GM12878 (cell line): ENCODE results near the gene GCK. TPM values are rescaled to one million over a fixed set of nuclear protein-coding genes. Genes with fewer than 3 reads are reported as not detected.

Experiments
- ATAC-seq: fragments of 200-7000 bp; cut with Tn5 transposase; 3 replicates; pipeline ENCODE4 v1.9.1; 2020; ENCODE audit warnings: mild to moderate bottlenecking, moderate library complexity
- BruUV-seq: library from RNA; stranded (reverse); fragments of 400-500 nt; replicated peaks from 2 replicates; lab custom pipeline; 2021; lab: Mats Ljungman, UMichigan
- CTCF ChIA-PET: fragments of 300-600 bp; sonication (Branson Sonifier 250); formaldehyde crosslinking; extraction: SDS; loops from one replicate; lab custom pipeline; 2021; ENCODE audit warnings: inconsistent platforms; lab: Yijun Ruan, JAX
- POLR2A ChIA-PET: fragments of 350-600 bp; formaldehyde crosslinking; extraction: SDS; loops from one replicate; lab custom pipeline; 2021; ENCODE audit warnings: inconsistent platforms; lab: Charles Lee
- RAD21 ChIA-PET: fragments of 300-600 bp; sonication (Branson Sonifier 250); formaldehyde crosslinking; loops from one replicate; lab custom pipeline; 2023; ENCODE audit warnings: antibody characterized with exemption; ENCODE audit not compliant: unreplicated experiment; lab: Charles Lee
- SMC1A ChIA-PET: fragments of 300-600 bp; sonication (Branson Sonifier 250); formaldehyde crosslinking; loops from one replicate; lab custom pipeline; 2023; ENCODE audit not compliant: unreplicated experiment, uncharacterized antibody; lab: Charles Lee
- DNase-seq: peaks from one replicate; pipeline ENCODE4 v3.0.0-alpha.2; 2011; ENCODE audit warnings: low read depth, low spot score
- FAIRE-seq: peaks from 3 replicates; lab custom pipeline; 2011; peaks lifted over from hg19 to GRCh38; lab: Jason Lieb, UNC
- H2AFZ ChIP-seq: 2 replicates; pipeline ENCODE4 v1.6.0; 2011; ENCODE audit warnings: low read depth, low read length, control low read depth; ENCODE audit not compliant: control insufficient read depth
- H3K27ac ChIP-seq: 2 replicates; pipeline ENCODE4 v1.5.1; 2011; ENCODE audit warnings: control low read depth; ENCODE audit not compliant: control insufficient read depth, insufficient read depth
- H3K27me3 ChIP-seq, 2 experiments: replicated peaks in 1 of 2; 2 replicates each; pipeline versions ENCODE4 v1.6.0 to v1.6.1; 2011; ENCODE audit warnings: low read length in 1 of 2; ENCODE audit not compliant: control insufficient read depth in 2 of 2, insufficient read depth in 2 of 2
- H3K36me3 ChIP-seq, 2 experiments: 2 replicates each; pipeline ENCODE4 v1.5.1; 2011; ENCODE audit warnings: low read length in 1 of 2; ENCODE audit not compliant: control insufficient read depth in 2 of 2, insufficient read depth in 2 of 2
- H3K4me1 ChIP-seq: 2 replicates; pipeline ENCODE4 v1.6.1; 2011; ENCODE audit warnings: mild to moderate bottlenecking, low read length, moderate library complexity, mixed read lengths; ENCODE audit not compliant: control insufficient read depth, insufficient read depth
- H3K4me2 ChIP-seq: 2 replicates; pipeline ENCODE4 v1.6.0; 2011; ENCODE audit warnings: control low read depth; ENCODE audit not compliant: control insufficient read depth, insufficient read depth
- H3K4me3 ChIP-seq: fragments of 200-600 bp; sonication (generic); 2 replicates; pipeline ENCODE4 v1.5.1; 2016
- H3K79me2 ChIP-seq: 2 replicates; pipeline ENCODE4 v1.6.0; 2011; ENCODE audit warnings: low read length; ENCODE audit not compliant: control insufficient read depth, insufficient read depth
- H3K9ac ChIP-seq: 2 replicates; pipeline ENCODE4 v1.8.0; 2011; ENCODE audit warnings: low read length, control low read depth, mixed read lengths; ENCODE audit not compliant: control insufficient read depth, insufficient read depth
- H3K9me3 ChIP-seq: replicated peaks from 3 replicates; pipeline ENCODE4 v1.5.1; 2011; ENCODE audit warnings: mild to moderate bottlenecking, low read length; ENCODE audit not compliant: control insufficient read depth, insufficient read depth
- H4K20me1 ChIP-seq: 2 replicates; pipeline ENCODE4 v1.6.0; 2011; ENCODE audit not compliant: control insufficient read depth, insufficient read depth
- BCL3 ChIP-seq: IDR thresholded peaks from 2 replicates; pipeline ENCODE4 v1.6.1; 2011; ENCODE audit warnings: borderline replicate concordance, low read depth, mild to moderate bottlenecking, moderate library complexity, low read length; ENCODE audit not compliant: insufficient read depth, poor library complexity, severe bottlenecking
- BHLHE40 ChIP-seq, 2 experiments: fragments of 450-650 bp in 1 of 2; IDR thresholded peaks; 2 replicates each; pipeline ENCODE4 v1.6.1; 2011 to 2017; ENCODE audit warnings: low read depth in 2 of 2, borderline replicate concordance in 1 of 2, improper control_type of control experiment in 1 of 2, low read length in 1 of 2, mild to moderate bottlenecking in 1 of 2
- BMI1 ChIP-seq: fragments of 450-650 bp; IDR thresholded peaks from 2 replicates; pipeline ENCODE4 v1.6.1; 2016; ENCODE audit warnings: mild to moderate bottlenecking, moderate library complexity, borderline replicate concordance
- FOS ChIP-seq: IDR thresholded peaks from 3 replicates; pipeline ENCODE4 v1.6.1; 2011; ENCODE audit warnings: borderline replicate concordance; ENCODE audit not compliant: insufficient read length; ENCODE audit errors: extremely low read depth
- HSF1 ChIP-seq: fragments of 150-350 bp; IDR thresholded peaks from 2 replicates; pipeline ENCODE4 v1.6.1; 2014; ENCODE audit warnings: mild to moderate bottlenecking, low read depth, low read length
- MEF2A ChIP-seq: IDR thresholded peaks from 2 replicates; pipeline ENCODE4 v1.6.1; 2011; ENCODE audit warnings: low read depth, mild to moderate bottlenecking, low read length, moderate library complexity; ENCODE audit not compliant: insufficient read depth
- MEF2B ChIP-seq: fragments of 450-650 bp; IDR thresholded peaks from 2 replicates; pipeline ENCODE4 v1.6.1; 2018; ENCODE audit warnings: mild to moderate bottlenecking, moderate library complexity; ENCODE audit not compliant: partially characterized antibody, poor library complexity, severe bottlenecking
- NR2C2 ChIP-seq: IDR thresholded peaks from 2 replicates; pipeline ENCODE4 v1.6.1; 2011; ENCODE audit warnings: borderline replicate concordance, low read depth; ENCODE audit not compliant: control insufficient read depth, insufficient read length
- POLR2AphosphoS2 ChIP-seq: IDR thresholded peaks from 2 replicates; pipeline ENCODE4 v1.6.1; 2011; ENCODE audit warnings: low read depth, mild to moderate bottlenecking, low read length, improper control_type of control experiment, moderate library complexity
- PRDM15 ChIP-seq: fragments of 450-650 bp; formaldehyde crosslinking; IDR thresholded peaks from 2 replicates; pipeline ENCODE4 v1.4.0; 2020; ENCODE audit warnings: mild to moderate bottlenecking, moderate library complexity
- ZNF24 ChIP-seq: fragments of 450-650 bp; IDR thresholded peaks from 2 replicates; pipeline ENCODE4 v1.6.1; 2017; ENCODE audit warnings: antibody characterized with exemption, mild to moderate bottlenecking
- WGBS: methylation state at CpG from one replicate; pipeline ENCODE4 v1.1.6; 2016; ENCODE audit warnings: low lambda C conversion rate; ENCODE audit not compliant: insufficient replicate concordance, insufficient coverage; ENCODE audit errors: missing lambda C conversion rate; 5-methylcytosine and 5-hydroxymethylcytosine counted together
- in situ Hi-C: fragments of 300-500 bp; cut with MboI; formaldehyde crosslinking; loops from 9 replicates; pipeline ENCODE4 v1.14.3; 2018; ENCODE audit warnings: mixed read lengths
- intact Hi-C: fragments of 100-400 bp; cut with micrococcal nuclease; formaldehyde crosslinking; loops from one replicate; pipeline ENCODE4 v1.14.2; 2022; ENCODE audit not compliant: unreplicated experiment
- polyA plus RNA-seq, 11 experiments: library from polyadenylated mRNA; depleted of rRNA in 4 of 11; unstranded in 6 of 11; stranded (reverse) in 5 of 11; fragments of >200 nt; fragmentation: Nextera tagmentation in 4 of 11; fragmentation: Illumina TruSeq in 1 of 11; extraction: Ambion mirVana in 4 of 11; extraction: Trizol in 1 of 11; gene quantifications; 1 replicate in 1 of 11; 2 replicates in 10 of 11; pipeline versions ENCODE4 v1.2.1 to v1.2.3, GENCODE V29; 2011 to 2016; ENCODE audit warnings: inconsistent platforms in 2 of 11, missing spikeins in 2 of 11, low read depth in 1 of 11
- total RNA-seq, 4 experiments: library from RNA; depleted of rRNA in 3 of 4; stranded (reverse); fragments of >200 nt in 3 of 4; fragmentation: Illumina TruSeq in 1 of 4; extraction: Trizol in 1 of 4; gene quantifications; 2 replicates each; pipeline versions ENCODE4 v1.2.1 to v1.2.3, GENCODE V29; 2013 to 2021

GCK gene
- total and polyA plus RNA-seq, 10 of the 15 experiments (the other 5 are each of a cell fraction or from before 2014, with no cell fraction given), result 0.06 to 0.16 TPM; not detected in 8

- Histone ChIP-seq H3K36me3 (no peaks in the 10 kb centered on the region), H3K79me2 (no peaks in the 10 kb centered on the region), H3K27ac (no peak overlapping the region), H3K4me2 (no peak overlapping the region), H3K9ac (no peak overlapping the region), H3K4me1 (no peaks in the 10 kb centered on the region), H4K20me1 (no peaks in the 10 kb centered on the region), H3K9me3 (no peaks in the 10 kb centered on the region), H3K4me3 (no peak overlapping the region), H2AFZ (no peak overlapping the region), H3K27me3 (no peaks in the 10 kb centered on the region; a peak in 1 of 4 replicates)
- TF ChIP-seq FOS, result no peak
- no peak for TF ChIP-seq NR2C2
- no peak for TF ChIP-seq MEF2A
- TF ChIP-seq POLR2AphosphoS2, result no peak
- no peak for TF ChIP-seq BCL3
- TF ChIP-seq BHLHE40 (IDR thresholded peaks at IDR 0.05; ENCODE audit: borderline replicate concordance in 1 of 2, low read depth in 2 of 2, low read length in 1 of 2), result no peak
- TF ChIP-seq HSF1, result no peak
- TF ChIP-seq PRDM15 (CRISPR knock-in tag), result no peak
- no peak for TF ChIP-seq BMI1
- no peak for TF ChIP-seq ZNF24
- TF ChIP-seq MEF2B, result no peak
- 37% methylated on average over 17 of the region's 17 CpGs for WGBS
- ChIA-PET CTCF (interaction anchor here (1.5 to 2.7 kb wide), 2 partner anchors 23 to 327 kb away, joined by 5 to 10 read pairs; no protein-coding TSS in a partner anchor), SMC1A (interaction anchor here (0.5 kb wide), 1 partner anchor 236 kb away, joined by 3 read pairs; no protein-coding TSS in a partner anchor), RAD21 (interaction anchor here (0.9 kb wide), 1 partner anchor 327 kb away, joined by 3 read pairs; no protein-coding TSS in a partner anchor), POLR2A (no interaction called here)
- in situ Hi-C loops, result no loop called here
- intact Hi-C loops, result no loop called here
- DNase-seq (no peak), FAIRE-seq (no peak), ATAC-seq (no peak)
- BruUV-seq, result no TSS peak
Observed at GRCh38 chr7:44238116-44238695, 49.0 kb upstream of the GCK start.
